SKM-1 treated with dmso at 0.1 percent for 144 hours (cell line): ENCODE measurements around the gene COL9A3.

Experiments
- DNase-seq: peaks from one replicate; lab custom pipeline; 2025; ENCODE audit not compliant: unreplicated experiment; lab: John Stamatoyannopoulos, UW

COL9A3 gene

DNA sequence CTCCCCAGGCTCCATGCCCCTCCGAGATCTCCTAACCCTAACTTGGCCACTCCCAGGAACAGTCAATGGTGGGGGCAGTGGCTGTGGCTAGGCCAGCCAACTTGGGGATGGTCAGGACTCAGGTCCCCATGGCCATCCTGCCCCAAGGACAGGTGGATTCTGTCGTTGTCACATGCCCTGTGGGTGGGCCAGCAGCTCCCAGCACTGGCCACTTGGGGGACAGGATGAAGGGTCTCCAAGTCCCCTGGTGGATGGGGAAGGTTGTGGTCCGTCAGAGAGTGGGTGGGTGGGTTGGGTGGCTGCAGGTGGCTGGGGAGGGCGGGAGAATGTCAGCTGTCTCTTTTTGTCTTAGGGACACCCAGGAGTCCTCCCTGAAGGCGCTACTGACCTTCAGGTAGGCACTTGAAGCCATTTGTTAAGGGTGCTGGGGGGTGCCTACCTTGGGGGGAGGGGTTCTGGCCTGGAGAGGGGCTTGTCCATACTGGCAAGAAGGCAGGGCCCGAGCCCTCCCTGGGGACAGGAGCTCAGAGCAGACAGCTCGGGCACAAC lies 5.5 kb downstream of the COL9A3 start:
- no peak for DNase-seq

DNA sequence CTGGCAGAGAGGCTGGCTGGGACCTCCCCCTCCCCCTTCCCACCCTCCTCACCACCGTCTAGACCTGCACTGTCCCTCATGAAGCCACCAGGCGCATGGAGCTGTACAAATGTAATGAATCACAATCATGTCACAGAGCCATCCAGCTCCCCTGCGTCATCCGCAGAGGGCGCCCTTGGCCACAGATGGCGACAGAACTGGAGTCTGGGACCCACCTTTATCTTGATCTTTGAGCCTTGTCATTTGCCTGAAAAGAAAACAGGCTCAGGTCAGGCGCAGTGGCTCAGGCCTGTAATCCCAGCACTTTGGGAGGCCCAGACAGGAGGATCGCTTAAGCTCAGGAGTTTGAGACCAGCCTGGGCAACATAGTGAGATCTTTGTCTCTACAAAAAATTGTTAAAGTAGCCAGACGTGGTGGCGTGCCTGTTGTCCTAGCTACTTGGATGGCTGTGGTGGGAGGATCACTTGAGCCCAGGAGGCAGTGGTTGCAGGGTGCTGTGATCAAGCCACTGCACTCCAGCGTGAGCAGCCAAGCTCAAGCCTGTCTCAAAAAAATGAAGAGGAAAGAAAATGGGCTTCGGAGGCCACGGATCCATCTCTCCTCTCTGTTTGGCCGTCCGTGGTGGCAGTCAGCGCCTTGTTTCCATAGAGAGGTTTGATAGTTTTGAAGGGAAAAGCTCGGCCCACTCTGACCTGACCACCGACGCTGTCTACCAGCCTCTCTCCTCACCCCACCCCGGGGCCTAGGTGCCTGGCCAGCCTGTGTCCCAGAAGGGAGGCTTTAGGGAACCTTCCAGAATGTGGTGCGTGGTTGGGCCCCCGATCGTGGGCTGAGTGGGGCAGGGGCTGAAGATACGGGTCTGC lies 6.2 kb downstream of the COL9A3 start:
- peak; percentile 75 for DNase-seq

DNA sequence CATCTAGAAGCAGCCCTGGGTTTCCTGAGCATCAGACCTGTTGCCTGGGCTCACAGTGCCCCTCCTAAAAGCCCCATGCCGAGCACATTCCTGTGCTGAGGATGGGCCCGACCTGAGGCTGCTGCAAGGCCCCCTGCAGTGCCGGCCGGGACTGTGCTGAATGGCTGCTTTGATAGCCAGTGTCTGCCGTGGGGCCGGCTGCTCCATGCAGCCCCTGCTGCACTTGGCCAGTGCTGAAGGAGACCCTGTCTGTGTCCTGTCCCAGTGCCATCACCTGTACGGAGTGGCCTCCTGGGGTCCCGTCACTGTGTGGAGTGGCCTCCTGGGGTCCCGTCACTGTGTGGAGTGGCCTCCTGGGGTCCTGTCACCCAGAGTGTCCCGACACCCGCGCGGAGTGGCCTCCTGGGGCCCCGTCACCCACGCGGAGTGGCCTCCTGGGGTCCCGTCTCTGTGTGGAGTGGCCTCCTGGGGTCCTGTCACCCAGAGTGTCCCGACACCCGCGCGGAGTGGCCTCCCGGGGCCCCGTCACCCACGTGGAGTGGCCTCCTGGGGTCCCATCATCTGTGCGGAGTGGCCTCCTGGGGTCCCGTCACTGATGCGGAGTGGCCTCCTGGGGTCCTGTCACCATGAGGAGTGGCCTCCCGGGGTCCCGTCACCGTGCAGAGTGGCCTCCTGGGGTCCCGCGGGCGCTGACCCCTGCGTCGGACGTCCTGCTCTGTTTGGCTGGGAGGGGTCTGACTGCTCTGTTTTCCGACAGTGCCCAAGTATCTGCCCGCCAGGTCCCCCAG lies 7.0 kb downstream of the COL9A3 start:
- no peak for DNase-seq

DNA sequence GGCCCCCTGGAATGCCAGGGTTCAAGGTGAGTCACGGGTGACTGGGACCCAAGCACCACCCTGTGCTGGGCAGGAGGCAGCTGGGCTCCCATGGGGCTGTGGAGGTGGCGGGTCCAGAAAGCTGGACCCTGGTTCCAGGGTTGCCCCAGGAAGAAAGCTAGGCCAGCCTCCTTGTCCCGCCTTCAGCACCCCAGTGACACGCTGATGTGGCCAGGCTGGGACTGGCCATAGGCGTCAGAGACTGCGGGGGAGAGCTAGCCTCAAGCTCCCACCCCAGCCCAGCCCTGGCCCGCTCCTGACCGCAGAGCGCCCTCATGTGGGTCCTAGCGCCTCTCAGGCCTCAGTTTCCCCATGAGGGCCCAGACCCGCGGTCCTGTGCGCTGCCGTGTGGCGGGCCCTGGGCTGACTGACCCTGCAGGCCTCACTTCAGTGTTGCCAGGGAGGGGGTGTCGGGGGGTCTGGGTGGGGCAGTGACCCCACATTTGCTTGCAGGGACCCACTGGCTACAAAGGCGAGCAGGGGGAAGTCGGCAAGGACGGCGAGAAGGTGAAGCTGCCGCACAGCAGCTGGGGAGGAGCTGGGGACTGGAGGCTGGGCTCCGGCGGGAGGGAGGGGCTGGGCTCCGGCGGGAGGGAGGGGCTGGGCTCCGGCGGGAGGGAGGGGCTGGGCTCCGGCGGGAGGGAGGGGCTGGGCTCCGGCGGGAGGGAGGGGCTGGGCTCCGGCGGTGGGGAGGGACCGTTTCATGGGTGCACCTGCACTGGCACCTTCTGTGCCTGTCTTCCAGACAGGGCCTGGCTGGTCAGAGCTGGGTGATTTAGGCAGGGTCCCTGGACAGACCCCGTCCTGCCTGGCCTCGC lies 7.9 kb downstream of the COL9A3 start:
- DNase-seq = peak; percentile 50

DNA sequence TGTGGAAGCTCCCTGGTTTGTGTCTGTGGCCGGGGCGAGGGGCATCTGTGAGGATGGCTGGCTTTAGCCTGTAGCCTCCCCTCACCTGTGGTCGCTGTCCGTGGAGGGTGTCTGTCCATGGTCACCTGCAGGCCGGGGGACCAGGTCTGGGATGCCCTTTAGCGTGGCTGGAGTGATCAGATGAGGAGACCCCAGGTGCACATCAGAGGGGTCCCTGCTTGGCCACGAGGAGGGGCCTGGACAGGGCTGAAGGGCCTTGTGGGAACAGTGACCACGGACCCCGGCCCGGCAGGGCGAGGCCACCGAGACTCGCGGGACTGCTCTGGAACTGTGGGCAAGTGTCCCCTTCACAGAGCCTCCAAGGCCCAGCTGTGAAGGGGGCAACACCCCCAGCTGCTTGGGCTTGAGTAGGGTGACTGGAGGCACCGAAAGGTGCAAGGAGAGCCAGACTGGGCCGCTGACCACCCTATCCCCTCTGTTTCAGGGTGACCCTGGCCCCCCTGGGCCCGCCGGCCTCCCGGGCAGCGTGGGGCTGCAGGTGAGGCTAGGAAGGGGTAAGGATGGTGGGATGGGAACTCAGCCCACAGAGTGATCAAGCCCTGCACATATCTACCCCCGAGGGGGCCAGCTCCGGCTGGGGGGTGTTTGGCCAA lies 8.6 kb downstream of the COL9A3 start:
- no peak for DNase-seq

DNA sequence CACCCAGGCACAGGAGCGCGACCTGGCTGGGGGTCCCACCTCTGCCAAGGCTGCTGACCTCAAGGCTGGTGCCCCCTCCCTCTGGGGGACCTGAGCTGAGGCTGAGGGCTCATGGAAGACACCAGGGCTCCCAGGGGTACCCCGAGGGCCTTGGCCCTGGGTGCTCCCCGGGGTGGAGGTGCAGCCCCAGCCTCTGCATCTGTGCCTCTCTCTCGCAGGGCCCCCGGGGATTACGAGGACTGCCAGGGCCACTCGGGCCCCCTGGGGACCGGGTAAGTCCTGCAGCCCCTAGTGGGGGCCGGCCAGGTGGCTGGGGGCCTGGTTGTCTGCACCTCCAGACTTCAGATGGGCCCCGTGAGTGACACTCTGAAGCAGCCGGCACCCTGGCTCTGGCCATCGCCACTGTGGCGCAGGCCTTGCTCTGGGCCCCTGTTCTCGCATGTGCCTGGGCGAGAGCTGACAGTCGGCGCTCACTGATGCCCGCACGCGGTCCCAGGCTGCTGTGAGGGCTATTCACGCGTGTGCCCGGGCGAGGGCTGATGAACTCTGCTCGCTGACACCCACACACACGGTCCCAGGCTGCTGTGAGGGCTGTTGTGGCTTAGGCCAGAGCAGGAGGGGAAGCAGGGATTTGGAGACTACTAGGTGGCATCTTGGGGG lies 9.3 kb downstream of the COL9A3 start:
- no peak for DNase-seq

DNA sequence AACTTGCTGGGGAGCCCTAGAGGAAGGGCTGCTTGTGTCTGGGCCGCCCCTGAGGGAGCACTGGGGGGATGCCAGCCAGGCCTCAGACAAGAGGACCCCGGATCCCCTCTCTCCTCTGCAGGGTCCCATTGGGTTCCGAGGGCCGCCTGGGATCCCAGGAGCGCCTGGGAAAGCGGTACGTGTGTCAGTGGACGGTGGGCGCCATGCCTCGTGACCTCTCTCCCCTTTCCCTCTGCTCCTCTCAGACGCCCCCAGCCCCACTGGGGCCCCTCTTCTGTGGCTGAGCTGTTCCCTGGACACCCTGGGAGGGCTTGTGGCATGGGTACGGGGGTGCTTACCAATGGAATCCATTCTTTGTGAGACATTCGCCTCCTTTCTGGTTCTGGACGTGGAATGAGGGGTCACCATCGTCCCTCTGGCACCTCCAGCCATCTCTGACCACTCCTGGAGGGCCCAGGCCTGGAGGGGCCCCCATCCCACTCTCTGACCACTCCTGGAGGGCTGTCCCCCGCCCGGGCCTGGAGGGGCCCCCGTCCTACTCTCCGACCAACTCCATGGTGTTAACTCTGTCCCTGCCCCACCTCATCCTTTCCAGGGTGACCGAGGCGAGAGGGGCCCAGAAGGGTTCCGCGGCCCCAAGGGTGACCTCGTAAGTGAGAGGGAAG lies 9.9 kb downstream of the COL9A3 start:
- DNase-seq = no peak

DNA sequence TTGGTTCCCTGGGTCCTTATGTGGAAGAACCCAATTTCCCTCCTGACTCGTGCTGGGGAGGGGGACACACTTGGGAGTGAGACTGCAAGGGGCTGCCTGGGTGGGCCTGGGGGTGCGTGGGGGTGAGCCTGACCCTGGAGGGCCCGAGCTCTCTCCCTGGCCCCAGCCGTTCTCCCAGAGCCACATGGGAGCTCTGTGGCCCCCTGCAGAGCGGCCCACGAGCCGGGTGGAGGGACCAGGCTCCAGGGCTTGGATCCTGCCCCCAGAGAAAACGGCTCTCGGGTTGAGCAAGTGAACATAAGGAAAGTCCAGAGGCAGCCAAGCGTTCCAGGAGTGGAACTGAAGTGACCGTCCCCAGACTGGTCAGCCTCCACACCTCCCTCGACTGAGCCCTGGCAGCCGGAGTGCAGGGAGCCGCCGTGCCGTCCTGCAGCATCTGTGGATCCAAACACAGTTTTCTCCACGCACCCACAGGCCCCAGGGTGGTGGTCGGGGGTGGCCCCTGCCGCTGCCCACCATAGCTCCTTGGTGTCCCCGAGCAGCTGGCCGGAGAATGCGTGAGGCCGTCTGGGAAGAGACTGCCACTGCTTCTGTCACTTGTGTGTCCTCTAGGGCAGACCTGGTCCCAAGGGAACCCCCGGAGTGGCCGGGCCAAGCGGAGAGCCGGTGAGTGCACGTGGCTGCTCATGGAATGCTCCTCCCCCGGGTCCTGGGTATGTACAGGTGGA lies 10.6 kb downstream of the COL9A3 start:
- DNase-seq = no peak

DNA sequence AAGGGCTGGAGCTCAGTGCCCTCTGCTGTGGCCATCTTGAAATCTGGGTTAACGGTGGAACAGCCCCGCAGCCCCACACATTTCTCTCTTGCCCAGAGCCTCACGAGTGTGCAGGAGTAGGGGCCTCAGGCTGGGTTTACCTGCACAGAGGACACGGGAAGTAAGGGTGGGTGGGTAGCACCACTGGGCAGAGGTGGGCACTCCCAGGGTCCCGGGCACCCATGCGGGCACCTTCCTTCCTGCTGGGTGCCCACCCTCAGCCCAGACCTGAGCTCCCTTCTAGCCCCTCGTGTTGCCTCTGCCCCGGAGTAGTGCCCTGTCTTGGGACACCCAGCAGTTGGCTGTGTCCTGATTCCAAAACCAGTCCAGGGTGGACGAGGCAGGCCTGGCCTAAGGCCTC lies 11.2 kb downstream of the COL9A3 start:
- no peak for DNase-seq

DNA sequence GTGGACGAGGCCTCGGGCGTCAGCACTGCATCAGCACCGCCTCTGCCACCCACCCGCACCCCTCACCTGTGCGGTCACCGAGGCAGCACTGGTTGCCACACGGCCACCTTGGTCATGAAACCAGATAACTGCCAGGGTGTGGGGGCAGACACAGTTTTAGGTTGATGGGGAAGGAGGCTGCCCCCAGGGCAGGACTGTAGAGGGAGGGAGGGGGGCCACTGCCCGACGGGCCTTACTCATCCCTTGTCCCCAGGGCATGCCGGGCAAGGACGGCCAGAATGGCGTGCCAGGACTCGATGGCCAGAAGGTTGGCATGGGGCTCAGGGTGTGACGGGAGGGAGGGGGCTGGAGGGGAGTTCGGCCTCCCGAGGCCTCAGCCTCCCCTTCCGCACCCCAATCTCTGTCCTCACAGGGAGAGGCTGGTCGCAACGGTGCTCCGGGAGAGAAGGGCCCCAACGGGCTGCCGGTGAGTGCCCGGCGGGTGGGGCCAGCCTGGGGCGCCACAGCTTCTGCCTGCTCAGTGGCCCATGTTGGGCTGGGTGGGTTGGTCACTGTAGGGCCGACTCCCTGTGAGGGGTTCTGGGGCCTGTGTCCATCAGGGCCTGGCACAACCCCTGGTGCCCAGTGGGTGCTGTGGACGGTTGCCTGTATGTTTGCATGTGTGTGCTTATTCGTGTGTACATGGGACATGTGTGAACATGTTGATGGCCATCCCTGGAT lies 11.8 kb downstream of the COL9A3 start:
- DNase-seq = no peak

DNA sequence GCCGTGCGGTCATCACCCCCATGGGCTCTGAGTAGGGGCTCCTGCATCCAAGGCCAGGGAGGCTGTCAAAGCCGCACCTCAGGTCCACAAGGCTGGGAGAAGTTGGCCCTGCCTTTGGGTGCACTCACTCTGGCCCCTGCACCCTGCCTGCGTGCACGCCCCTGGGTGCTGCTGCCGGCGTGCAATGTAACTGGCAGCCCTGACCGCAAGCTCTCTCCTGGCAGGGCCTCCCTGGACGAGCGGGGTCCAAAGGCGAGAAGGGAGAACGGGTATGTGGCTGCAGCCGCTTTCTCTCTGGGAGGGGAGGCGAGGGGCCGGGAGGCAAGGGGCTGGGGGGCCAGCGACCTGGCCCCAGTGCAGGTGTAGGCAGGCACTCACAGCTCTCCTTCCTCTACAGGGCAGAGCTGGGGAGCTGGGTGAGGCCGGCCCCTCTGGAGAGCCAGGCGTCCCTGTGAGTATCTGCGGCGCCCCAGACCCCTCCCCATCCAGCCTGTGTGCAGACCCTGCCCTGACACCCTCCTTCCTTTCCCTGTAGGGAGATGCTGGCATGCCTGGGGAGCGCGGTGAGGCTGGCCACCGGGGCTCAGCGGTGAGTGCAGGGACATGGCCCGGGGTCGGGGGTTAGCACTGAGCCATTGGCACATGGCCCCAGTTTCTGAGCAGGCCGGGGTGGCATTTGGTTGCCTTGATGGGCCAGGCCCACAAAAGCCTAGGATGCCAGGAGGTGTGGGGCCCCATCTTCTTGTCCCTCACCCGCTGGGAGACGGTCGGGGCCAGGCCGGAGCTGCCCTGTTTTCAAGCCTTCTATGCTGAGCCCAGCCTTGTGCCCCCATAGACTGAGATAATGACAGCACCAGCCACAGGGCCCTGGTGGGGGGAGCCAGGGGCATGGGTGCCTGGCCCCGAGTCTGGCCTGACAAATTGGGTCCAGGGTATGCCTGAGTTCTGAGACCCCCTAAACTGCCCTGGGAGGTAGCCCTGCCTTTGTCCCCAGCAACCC lies 12.7 kb downstream of the COL9A3 start:
- no peak for DNase-seq

DNA sequence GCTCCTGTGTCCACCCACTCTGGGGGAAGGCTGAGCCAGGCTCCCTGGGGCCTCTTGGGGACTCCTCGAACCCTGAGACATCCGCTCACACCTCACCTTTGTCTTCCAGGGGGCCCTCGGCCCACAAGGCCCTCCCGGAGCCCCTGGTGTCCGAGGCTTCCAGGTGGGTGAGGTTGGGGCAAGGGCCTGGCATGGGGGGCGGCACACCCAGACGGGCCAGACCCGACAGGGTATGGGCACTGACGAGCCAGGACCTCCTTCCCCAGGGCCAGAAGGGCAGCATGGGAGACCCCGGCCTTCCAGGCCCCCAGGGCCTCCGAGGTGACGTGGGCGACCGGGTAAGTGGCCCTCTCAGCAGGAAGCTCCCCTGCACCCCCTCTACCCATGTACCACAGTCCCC lies 13.4 kb downstream of the COL9A3 start:
- DNase-seq = no peak

DNA sequence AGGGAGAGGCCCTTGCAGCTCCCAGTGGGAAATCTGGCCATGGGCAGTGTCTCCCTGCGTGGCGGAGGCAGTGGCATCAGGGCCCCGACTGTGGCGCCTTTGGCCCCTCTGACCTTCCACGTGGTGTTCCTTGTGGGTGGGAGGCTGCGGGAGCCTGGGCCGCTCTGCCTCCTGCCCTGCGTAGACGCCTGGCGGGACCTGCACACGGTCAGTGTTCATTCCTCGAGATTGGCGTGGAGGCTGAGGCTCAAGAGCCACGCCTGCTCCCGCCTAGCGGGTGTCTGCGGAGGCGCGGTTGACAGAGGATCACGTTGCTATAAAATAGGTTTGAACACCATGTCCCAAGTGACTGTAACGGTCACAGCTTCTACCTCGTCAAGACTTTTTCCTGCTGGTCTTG lies 14.0 kb downstream of the COL9A3 start:
- no peak for DNase-seq

DNA sequence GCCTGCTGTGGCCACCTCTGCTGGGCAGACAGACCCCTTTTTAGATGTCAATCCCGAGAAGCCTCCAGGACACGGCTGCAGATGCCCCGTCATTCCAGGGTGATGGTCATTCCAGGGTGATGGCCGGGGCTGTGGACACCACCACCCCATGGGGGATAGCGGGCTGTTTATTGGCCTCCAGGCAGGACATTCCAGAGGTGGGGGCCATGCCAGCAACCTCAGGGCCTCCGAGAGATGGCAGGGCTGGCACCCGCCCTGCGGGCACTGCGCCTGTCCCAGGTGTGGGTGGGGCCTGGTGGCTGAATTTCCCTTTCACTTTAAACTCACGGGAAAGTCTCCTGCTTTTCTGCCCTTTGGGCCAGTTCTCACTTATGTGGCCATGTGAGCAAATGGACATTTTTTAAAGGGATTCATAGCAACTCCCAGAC lies 14.5 kb downstream of the COL9A3 start:
- DNase-seq = no peak

DNA sequence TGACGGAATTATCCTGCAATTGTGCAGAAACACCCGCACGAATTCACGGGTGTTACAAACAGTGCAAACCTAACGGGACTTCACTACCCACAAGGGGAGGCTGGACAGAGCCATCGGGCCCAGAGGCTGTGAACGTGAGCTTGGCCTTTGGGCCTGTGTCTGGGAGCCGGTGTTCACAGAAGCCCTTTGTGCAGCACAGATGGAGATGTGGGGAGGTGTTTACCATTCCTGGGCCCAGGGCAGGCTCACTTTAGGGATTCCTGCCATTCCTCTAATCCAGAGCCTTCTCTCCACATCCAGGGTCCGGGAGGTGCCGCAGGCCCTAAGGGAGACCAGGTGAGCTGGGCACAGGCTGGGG lies 15.0 kb downstream of the COL9A3 start:
- no peak for DNase-seq

DNA sequence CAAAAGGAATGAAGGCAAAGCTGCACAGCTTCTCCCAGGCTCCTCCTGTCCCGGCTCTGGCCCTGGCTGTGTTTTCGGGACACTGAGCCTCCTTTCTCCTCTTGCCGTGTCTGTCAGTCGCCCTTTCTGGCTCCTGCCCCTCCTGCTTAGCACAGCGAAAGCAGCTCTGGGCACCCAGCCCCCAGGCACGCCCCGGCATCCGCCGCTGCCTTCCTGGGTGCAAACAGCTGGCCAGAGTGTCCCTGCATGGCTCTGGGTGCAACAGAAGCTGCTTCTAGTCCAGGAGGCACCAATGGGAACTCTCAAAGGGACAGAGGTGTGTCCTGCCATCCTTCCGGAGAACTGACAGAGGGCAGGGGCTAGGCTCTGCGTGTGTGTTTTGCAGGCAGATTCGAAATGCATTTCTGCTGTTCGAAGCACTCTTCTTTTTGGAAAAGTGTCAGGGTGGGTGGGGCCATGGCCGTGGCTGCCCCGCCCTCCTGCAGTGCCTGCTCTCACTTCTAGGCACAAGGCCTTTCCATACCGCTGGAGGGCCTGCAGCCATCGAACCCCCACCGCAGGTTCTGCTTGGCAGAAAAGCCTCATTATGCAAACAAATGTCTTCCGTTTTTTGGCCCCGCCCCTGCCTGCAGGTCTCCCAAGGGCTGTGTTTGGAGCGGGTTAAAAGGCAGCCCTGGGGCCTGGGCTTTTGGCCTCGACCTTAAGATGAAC lies 15.5 kb downstream of the COL9A3 start:
- peak; percentile 93 for DNase-seq
